AG04449 (cell line): ENCODE data around the gene CHCHD3.

Experiments
- CTCF ChIA-PET: fragments of 350-600 bp; formaldehyde crosslinking; extraction: SDS; loops from one replicate; lab custom pipeline; 2021; ENCODE audit warnings: antibody characterized with exemption; lab: Yijun Ruan, JAX
- POLR2A ChIA-PET: fragments of 400-600, 350-600 bp; formaldehyde crosslinking; extraction: SDS; loops from one replicate; lab custom pipeline; 2020; ENCODE audit warnings: antibody characterized with exemption, inconsistent platforms; lab: Yijun Ruan, JAX
- DNase-seq: peaks from one replicate; pipeline ENCODE4 v3.0.0-alpha.2; 2010; ENCODE audit warnings: low read depth, low spot score
- H3K4me3 ChIP-seq: 2 replicates; pipeline ENCODE4 v1.5.1; 2011; ENCODE audit warnings: low read depth, mild to moderate bottlenecking, control low read depth, low read length
- TF ChIP-seq, protein P1 (sequence below): IDR thresholded peaks from one replicate; pipeline ENCODE4 v1.5.1; 2011; ENCODE audit warnings: mild to moderate bottlenecking, moderate library complexity, low read length, control low read depth, inconsistent platforms; ENCODE audit not compliant: insufficient read depth; ENCODE audit errors: missing control alignments

CHCHD3 gene

DNA sequence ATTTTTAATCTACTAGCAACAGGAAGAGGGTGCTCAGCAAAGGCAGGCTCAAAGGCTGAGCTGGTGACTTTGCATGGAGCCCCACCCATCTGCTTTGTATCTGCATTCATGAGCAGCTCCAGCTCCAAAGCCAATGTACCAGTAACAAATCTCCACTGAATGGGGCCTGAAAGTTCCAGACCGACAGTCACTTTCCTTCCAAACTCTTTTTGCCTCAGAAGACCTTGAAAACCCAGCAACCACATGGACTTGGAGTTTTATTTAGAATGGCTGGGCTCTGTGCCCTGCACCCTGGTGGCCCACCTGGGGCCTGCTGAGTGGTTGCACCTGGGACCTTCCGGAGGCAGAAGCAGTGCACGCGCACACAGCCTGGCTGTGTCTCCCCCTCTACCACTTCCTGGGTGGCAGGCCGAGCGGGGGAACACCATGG is 310.6 kb downstream of the CHCHD3 start:
- ChIA-PET POLR2A (no interaction called here), CTCF (interaction anchor here (1.0 kb wide), 1 partner anchor 971 kb away, joined by 3 read pairs; no protein-coding TSS in a partner anchor)
- no peak overlapping the region for H3K4me3 ChIP-seq
- DNase-seq = no peak
- TF ChIP-seq, protein P1, sequence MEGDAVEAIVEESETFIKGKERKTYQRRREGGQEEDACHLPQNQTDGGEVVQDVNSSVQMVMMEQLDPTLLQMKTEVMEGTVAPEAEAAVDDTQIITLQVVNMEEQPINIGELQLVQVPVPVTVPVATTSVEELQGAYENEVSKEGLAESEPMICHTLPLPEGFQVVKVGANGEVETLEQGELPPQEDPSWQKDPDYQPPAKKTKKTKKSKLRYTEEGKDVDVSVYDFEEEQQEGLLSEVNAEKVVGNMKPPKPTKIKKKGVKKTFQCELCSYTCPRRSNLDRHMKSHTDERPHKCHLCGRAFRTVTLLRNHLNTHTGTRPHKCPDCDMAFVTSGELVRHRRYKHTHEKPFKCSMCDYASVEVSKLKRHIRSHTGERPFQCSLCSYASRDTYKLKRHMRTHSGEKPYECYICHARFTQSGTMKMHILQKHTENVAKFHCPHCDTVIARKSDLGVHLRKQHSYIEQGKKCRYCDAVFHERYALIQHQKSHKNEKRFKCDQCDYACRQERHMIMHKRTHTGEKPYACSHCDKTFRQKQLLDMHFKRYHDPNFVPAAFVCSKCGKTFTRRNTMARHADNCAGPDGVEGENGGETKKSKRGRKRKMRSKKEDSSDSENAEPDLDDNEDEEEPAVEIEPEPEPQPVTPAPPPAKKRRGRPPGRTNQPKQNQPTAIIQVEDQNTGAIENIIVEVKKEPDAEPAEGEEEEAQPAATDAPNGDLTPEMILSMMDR = no peak

DNA sequence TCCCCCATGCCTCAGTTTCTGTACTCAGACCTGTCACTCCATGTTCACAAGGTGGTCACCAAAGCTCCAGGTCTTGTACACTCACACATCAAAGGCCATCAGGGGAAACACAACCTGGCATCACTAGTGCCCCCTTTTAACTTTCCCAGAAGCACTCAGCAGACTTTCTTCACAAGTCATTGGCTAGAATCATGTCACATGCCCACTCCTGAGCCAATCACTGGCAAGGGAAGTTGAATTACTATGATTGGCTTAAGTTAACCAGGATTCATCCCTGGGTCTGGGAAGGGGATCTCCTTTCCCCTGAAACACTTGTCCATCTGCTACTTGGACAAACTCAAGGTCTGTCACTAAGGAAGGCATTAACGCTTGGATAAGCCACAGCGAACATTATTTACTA is 311.8 kb downstream of the CHCHD3 start:
- TF ChIP-seq, protein P1 = no peak
- CTCF ChIA-PET = no interaction called here
- DNase-seq = no peak
- no peak overlapping the region for H3K4me3 ChIP-seq
- POLR2A ChIA-PET = no interaction called here

DNA sequence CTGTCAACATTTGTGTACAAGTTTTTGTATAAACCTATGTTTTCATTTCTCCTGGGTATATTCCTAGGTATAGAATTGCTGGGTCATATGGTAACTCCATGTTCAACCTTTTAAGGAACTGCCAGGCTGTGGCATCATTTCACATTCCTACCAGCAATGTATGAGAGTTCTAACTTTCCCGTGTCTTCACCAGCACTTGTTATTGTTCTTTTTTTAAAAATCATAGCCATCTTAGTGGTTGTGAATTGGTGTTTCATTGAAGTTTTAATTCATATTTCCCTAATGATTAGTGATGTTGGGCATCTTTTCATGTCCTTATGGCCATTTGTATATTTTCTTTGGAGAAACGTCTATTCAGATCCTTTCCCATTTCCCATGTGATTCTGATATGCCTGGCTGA is 312.6 kb downstream of the CHCHD3 start:
- POLR2A ChIA-PET = no interaction called here
- CTCF ChIA-PET = no interaction called here
- TF ChIP-seq, protein P1 = no peak
- DNase-seq = no peak
- no peak overlapping the region for H3K4me3 ChIP-seq

DNA sequence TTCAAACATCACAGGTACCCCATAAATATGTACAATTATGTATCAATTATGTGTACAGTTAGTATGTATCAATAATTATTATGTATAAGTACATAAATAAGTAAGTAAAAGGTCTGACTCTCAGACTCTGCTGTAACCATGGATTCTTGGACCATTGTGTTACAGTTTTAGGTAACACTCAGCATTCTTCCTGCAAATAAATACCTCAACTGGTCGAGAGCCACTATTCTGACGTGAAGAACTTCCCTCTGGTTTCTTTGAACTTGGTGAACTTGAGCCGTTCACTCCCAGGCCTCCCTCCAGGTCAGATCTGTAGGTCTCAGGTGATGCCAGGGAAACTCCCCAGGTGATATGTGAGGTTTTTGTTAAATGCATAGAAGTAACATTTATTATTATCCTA is 313.8 kb downstream of the CHCHD3 start:
- no peak overlapping the region for H3K4me3 ChIP-seq
- TF ChIP-seq, protein P1 = no peak
- POLR2A ChIA-PET = no interaction called here
- CTCF ChIA-PET = no interaction called here
- DNase-seq = no peak

DNA sequence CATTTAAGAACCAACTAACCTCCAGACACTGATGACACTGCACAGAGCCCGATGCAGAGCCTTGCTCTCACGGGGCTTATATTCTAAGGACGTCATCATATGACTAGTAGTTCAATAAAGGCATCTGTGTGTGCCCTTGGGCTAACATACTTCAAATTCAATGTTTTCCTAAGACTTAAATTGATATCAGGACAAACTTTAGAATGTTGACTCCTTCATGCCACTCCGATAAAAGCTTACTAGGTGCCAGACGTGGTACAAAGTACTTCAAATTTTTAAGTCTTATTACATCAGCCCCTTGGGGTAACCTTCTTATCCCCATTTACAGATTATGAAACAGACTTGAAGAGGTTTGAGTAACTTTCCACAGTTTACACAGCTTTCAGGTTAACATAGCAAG is 314.5 kb downstream of the CHCHD3 start:
- POLR2A ChIA-PET = no interaction called here

DNA sequence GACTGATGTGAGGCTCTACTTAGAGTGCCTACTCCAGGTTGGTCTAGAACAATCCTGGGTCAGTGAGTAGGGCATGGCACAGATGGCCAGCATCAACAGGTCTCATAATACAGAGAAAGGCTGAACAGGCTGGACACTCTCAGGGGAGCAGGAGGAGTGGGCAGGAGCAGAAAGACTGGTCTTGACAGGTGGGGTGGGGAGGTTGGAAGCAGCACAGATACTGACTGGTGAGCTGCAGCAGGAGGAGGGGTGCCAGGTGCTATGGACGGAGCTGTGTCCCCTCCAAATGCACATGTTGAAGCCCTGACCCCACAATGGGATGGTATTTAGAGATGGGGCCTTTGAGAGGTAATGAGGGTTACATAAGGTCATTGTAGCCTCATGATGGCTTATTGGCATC is 315.2 kb downstream of the CHCHD3 start:
- DNase-seq = no peak
- no peak overlapping the region for H3K4me3 ChIP-seq
- ChIA-PET CTCF (no interaction called here), POLR2A (no interaction called here)
- TF ChIP-seq, protein P1 = no peak

More for the DNA sequence above, 314.5 kb downstream of the CHCHD3 start:
- CTCF ChIA-PET = no interaction called here
- TF ChIP-seq, protein P1 = no peak
- no peak for DNase-seq
- H3K4me3 ChIP-seq = no peak overlapping the region
